ENCODE data around the gene OLFML2A. TPM values are rescaled to one million over a fixed set of nuclear protein-coding genes. Genes with fewer than 3 reads are reported as not detected.
A peak's percentile ranks its signal among the peaks of the same experiment; 100 is the strongest.

OLFML2A gene
- total RNA-seq, 2 donors from 2014 or later = 16.7 to 18.5 TPM

DNA sequence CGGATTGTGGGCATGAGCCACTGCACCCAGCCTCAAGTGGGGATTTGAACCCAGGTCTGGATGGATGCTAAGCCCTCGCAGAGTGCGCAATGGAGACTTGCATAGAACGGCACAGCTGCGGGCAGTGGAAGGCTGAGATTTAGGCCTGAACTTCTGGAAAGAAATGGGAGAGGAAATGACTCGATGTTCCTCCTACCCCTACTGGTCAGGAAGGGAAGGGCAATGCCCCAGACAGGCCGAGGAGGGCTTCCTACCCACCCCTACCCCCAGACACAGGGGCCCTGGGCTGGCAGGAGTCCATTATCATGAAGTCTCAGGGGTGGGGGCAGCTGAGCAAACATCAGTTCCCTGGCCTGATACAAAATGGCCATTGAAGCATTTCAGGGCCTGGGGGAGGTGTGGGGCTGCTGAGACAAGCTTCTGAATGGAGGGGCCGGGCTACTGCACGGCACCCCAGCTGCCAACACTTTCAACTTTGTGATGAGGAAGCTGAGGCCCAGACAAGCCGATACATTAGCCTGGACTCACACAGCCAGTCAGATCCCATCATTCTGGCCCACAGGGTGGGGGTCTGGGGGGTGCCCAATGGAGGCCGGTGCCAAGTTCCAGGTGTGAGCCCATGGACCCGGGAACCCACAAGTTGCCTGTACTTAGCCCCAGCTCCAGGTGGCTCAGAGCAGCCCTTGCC lies 62.8 kb downstream of the OLFML2A start:
- Histone ChIP-seq H3K27me3 (replicated peaks; ENCODE audit: insufficient read depth) (no peaks in the 10 kb centered on the region), H3K4me3 (no peak overlapping the region), H3K27ac (no peak overlapping the region), H3K36me3 (no peaks in the 10 kb centered on the region), H3K4me1 (replicated peaks) (no peaks in the 10 kb centered on the region), H3K9me3 (no peaks in the 10 kb centered on the region)
- TF ChIP-seq, protein P1, sequence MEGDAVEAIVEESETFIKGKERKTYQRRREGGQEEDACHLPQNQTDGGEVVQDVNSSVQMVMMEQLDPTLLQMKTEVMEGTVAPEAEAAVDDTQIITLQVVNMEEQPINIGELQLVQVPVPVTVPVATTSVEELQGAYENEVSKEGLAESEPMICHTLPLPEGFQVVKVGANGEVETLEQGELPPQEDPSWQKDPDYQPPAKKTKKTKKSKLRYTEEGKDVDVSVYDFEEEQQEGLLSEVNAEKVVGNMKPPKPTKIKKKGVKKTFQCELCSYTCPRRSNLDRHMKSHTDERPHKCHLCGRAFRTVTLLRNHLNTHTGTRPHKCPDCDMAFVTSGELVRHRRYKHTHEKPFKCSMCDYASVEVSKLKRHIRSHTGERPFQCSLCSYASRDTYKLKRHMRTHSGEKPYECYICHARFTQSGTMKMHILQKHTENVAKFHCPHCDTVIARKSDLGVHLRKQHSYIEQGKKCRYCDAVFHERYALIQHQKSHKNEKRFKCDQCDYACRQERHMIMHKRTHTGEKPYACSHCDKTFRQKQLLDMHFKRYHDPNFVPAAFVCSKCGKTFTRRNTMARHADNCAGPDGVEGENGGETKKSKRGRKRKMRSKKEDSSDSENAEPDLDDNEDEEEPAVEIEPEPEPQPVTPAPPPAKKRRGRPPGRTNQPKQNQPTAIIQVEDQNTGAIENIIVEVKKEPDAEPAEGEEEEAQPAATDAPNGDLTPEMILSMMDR (IDR thresholded peaks at IDR 0.05) = peak in 1 of 4 experiments; percentile 51
- no peak for TF ChIP-seq POLR2AphosphoS5 (IDR thresholded peaks at IDR 0.05)
- TF ChIP-seq POLR2A (IDR thresholded peaks at IDR 0.05) = no peak
- no peak for DNase-seq (ENCODE audit: low spot score)
- intact Hi-C loops (cut with DNase I) = no loop called here
- WGBS = 75% methylated on average over 9 of the region's 12 CpGs

DNA sequence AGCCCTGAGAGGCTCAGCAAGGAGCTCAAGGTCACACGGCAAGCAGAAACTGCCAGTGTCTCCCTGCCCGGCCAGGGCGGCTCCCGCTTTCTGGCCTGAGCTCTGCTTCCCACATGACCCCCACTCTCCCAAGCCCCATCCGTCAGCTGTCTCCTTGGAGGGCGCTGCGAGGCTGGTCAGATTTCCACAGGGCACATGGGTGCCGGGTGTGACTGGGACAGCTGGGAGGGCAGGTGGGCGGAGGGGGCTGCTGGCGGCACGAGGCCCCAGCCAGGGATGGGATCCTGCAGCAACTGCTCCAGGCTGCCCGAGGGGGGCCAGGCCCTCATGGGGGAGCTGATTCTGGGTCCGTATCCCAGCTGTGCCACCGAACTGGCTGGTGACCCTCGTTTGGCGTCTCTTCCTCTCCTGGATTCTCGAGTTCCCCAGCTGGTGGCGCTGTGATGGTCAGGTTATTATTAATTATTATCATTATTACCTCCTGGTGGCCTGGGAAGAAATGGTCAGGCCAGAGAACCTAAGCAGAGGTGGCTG lies 63.4 kb downstream of the OLFML2A start:
- WGBS = 71% methylated on average over 14 of the region's 18 CpGs
- H3K9me3 ChIP-seq = no peaks in the 10 kb centered on the region
- TF ChIP-seq, protein P1 (IDR thresholded peaks at IDR 0.05) = peak in 1 of 4 experiments; percentile 17
- TF ChIP-seq POLR2AphosphoS5 (IDR thresholded peaks at IDR 0.05) (no peak), POLR2A (IDR thresholded peaks at IDR 0.05) (no peak)
- H3K27me3 ChIP-seq (replicated peaks; ENCODE audit: insufficient read depth) = no peaks in the 10 kb centered on the region
- H3K4me1 ChIP-seq (replicated peaks) = no peaks in the 10 kb centered on the region
- H3K27ac ChIP-seq = no peak overlapping the region
- no peak overlapping the region for H3K4me3 ChIP-seq
- intact Hi-C loops (cut with DNase I) = no loop called here
- DNase-seq (ENCODE audit: low spot score) = no peak
- H3K36me3 ChIP-seq = no peaks in the 10 kb centered on the region

DNA sequence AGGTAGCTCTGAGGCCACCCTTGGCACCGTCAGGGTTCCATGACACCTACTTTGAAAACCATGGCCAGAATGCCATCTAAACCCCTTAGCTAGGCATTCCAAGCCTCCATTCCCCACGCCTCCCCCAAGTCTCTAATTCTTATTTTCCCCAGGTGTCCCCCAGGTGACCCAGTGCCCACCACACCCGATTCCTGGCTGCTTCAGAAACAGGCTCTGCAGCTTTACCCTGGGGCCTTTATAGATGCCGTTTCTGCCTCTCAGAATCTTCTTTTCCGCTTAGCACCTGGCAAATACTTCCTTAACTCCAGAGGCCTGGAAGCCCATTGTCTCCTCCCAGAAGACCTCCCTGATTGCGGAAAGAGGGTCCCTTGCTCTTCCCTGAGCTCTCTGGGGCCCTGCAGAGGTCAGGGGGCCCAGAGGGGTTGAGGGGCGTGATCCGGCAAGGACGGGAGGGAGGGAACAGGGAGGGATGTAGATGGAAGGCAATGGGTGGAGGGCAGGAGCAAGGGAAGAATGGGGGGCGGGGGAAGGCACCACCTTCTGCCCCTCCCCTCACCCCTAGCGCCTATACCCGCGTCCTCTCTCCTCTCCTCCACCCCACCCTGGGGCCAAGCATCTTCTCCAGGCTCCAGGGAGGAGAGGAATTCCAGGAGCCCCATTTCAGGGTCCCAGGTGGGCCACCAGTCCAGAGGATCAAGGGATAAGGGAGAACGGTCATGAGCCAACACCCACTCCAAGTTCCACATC lies 64.3 kb downstream of the OLFML2A start:
- no peak for DNase-seq (ENCODE audit: low spot score)
- intact Hi-C loops (cut with DNase I) = no loop called here
- Histone ChIP-seq H3K27me3 (replicated peaks; ENCODE audit: insufficient read depth) (no peaks in the 10 kb centered on the region), H3K4me1 (replicated peaks) (no peaks in the 10 kb centered on the region), H3K4me3 (no peak overlapping the region), H3K9me3 (no peaks in the 10 kb centered on the region), H3K36me3 (no peaks in the 10 kb centered on the region), H3K27ac (no peak overlapping the region)
- no peak for TF ChIP-seq POLR2AphosphoS5 (IDR thresholded peaks at IDR 0.05)
- TF ChIP-seq, protein P1 (IDR thresholded peaks at IDR 0.05) = no peak
- 66% methylated on average over 14 of the region's 14 CpGs for WGBS

DNA sequence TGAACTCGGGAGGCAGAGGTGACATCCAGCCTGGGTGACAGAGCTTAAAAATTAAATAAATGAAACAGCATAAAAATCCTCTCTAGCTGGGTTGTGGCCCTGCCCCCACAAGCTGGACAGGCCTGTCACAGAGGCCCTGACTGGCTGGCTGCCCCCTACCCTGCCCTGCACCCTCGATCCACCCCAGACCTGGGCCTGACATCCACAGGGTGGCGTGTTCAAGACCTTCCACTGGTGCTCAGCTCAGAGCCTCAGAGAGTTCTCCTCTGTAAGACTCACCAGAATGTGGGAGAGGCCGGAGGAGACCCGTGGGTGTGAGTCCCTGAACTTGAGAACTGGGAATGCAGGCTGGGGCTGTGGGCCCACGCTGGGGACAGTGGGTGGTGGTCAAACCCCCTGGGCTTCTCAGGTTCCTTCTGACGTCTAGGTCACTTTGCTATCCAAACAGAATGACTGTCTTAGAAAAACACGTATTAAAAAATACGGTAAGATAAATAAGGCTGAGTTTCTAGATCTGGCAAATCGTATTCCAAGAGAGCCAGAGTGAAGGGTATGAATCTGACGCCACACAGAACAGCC lies 66.6 kb downstream of the OLFML2A start:
- intact Hi-C loops (cut with DNase I) = no loop called here
- TF ChIP-seq POLR2A (IDR thresholded peaks at IDR 0.05) = no peak
- TF ChIP-seq POLR2AphosphoS5 (IDR thresholded peaks at IDR 0.05) = no peak
- TF ChIP-seq, protein P1 (IDR thresholded peaks at IDR 0.05) = no peak
- no peak overlapping the region for H3K27ac ChIP-seq
- H3K4me3 ChIP-seq = no peak overlapping the region
- no peaks in the 10 kb centered on the region for H3K9me3 ChIP-seq
- H3K27me3 ChIP-seq (replicated peaks; ENCODE audit: insufficient read depth) = no peaks in the 10 kb centered on the region
- no peaks in the 10 kb centered on the region for H3K4me1 ChIP-seq (replicated peaks)
- WGBS = 79% methylated on average over 11 of the region's 11 CpGs
- no peak for DNase-seq (ENCODE audit: low spot score)
- H3K36me3 ChIP-seq = no peaks in the 10 kb centered on the region

All from prostate gland (tissue), 2 donors.